HG03064 (cell line): ENCODE data around the gene SLC25A26.

Source experiments
- ATAC-seq: cut with Tn5 transposase; IDR thresholded peaks from one replicate; pipeline ENCODE4 v1.9.1; 2021; ENCODE audit warnings: low read depth; ENCODE audit not compliant: unreplicated experiment

SLC25A26 gene

DNA sequence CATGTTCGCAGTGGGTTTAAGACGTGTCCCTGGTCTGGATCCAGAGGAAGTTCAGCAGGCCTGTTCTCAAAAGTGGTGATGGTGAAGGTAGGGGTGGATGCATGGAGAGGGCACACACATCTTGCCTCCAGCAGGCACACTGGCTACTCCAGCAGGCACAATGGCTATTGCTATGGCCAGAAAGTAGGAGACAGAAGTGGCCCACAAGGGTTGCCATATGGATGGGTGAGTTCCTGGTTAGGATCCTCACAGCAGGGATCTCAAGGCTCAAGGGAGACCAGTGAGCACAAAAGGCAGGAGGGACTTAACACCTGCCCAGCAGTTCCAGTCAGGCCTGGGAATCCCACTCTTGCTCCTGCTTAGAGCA lies 172.1 kb downstream of the SLC25A26 start:
- ATAC-seq = no peak

DNA sequence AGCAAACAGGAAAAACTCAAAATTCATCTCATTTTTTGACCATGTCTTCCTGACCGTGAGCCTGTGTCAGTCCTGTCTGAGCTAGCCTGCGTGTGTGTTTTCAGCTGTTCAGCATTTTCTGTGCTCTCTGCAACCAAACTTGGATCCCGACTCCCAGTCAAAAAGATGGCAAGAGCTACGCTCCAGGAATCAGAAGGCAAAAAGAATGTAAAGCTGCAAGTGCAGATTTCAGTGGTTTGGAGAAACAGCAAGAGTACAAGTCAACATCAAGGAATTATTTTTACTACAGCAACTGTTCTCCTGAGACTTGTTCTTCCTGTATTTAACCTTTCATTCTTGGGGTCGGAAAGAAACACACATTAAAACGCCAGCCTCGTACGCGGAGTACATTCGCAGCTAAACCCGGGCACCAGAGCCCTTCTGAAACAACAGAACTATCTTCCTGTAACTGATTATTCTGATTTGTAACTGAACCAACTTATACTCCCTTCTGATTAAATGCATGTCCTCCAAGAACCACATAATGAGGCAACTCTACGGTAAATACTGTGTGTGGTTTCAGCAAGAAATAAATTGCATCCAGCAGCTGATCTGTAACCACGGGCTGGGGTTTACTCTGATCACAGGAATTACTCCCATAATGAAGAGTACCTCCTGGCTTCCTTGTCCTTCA lies 172.7 kb downstream of the SLC25A26 start:
- ATAC-seq = peak; percentile 24

DNA sequence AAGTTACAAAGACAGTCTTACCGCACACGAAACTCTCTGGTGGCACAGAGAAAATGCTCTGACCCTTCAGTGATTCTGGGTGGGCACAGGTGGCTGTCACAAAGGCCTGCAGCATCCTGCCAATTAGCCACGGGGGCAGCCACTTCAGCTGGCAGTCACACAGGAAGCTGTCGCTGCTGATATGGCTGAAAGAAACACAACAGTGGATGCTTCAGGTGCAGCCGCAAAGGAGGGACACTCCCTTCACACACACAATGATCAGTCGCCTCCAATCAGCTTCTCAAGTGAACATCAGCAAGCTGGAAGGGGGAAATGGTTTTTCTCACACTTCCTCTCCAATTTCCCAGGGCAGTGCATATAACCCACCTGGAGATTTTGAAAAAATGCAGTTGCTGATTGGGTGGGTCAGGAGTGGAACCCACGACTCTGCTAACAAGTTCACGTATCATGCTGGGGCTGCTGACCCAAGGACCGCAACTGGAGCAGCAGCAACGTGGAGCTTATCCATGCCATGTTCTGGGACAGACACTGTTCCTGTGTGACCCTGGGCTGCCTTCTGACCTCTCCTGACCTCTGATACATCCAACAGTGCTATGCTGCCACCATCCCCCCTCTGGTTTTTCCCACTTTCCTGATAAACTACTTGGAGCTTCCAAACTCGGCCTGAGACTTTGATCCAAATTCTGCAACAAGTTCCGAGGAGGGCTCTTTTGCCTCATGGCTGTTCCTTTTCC lies 173.4 kb downstream of the SLC25A26 start:
- ATAC-seq = peak; percentile 86

DNA sequence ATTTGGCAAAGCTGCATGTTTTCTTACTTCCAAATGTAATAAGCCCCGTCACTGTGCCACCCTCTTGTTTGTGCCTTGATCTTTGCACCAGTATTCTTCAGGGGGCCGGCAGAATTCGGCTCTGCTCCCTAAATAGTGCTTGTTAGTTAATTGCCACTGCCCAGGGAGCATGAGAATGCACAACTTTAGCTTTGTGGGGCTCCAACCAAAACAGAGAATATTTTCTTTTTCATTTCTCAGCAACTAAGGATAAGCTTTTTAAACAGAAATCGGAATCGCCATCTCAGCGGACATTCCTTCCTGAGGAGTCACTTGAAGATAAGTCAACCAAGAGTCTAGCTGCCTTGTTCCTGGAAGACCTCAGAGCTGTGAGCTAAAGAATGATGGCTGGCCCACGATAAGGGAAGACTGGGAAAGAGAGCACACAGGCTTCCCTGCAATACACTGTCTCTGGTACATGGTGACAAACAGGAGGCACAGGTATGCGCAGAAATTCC lies 174.0 kb downstream of the SLC25A26 start:
- ATAC-seq = no peak

DNA sequence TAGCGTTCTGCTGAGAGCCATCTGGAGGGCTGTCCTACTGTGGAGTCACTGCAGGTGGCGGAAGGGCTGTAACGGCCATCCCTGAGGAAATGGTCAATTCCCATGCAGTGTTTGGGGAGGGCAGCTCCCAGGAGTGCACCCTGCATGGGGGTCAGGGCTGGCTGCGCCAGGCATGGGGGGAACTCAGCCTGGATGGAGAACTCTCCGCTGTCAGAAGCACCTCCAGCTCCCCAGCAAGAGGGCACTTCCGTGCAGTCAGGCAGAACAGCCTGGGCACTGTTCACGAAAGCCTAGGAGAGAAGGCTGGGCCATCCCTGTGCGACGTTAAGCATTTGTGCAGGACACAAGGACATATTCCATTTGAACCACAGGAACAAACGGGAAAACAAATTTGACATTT lies 174.8 kb downstream of the SLC25A26 start:
- no peak for ATAC-seq

DNA sequence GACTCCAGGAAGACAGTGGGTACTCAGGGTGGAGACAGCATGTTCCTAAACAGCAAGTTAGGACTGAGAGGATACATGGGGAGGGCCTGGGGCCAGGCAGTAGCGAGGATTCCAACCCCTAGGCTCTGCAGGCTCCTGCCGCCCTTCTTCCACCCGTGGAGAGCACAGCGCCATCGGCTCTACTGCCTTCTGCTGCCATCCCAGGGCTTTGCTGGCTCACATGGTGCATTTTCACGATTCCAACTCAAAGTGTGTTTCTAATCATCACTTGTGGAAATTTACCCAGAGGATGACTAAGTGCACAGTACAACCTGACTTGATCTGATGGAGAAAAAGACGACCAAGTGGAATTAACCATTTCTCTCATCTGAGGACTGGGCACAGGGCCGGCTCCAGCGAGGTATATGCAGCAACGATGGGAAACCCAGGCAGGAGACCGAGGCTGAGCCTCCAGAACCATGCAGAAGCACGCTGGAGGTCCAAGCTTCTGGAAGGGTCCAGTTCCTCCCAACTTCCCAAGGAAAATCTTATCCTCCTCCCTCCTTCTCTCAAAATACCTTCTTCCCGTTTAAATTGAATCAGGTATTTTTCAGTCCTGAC lies 175.5 kb downstream of the SLC25A26 start:
- no peak for ATAC-seq

DNA sequence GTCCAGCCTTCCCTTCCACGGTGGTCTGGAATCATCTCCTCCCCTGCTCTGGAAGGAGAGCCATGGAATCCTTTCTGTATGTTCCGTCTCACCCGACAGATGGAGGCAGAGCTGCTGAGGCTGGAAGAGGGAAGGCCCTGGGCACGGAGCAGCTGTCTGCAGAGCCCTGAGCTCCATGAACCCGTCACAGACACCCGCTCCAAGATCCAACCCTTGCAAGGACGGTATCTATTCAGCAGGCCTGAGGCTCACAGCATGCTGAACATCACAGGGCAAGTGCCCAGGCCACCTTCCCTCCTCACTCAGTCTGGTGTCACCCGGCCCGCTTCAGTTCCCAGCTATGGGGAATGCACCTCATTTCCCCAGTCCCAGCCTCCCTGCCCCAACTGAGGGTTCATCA lies 176.1 kb downstream of the SLC25A26 start:
- no peak for ATAC-seq

DNA sequence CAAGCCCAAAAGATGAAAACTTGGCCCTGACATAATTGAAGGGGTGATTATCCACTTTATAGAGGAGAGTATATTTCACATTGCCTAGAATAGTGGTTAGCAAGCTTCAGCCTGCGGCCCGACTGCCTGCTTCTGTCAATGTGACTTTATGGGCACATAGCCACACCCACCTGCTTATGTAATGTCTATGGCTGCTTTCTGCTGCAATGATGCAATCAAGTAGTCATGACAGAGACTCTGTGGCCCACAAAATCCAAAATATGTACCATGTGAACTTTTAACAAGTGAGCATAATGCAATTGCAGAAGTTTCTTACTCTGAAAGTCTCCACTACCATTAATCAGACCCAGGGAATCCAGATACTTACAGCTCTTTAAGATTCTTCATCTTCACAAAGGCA lies 176.9 kb downstream of the SLC25A26 start:
- no peak for ATAC-seq

DNA sequence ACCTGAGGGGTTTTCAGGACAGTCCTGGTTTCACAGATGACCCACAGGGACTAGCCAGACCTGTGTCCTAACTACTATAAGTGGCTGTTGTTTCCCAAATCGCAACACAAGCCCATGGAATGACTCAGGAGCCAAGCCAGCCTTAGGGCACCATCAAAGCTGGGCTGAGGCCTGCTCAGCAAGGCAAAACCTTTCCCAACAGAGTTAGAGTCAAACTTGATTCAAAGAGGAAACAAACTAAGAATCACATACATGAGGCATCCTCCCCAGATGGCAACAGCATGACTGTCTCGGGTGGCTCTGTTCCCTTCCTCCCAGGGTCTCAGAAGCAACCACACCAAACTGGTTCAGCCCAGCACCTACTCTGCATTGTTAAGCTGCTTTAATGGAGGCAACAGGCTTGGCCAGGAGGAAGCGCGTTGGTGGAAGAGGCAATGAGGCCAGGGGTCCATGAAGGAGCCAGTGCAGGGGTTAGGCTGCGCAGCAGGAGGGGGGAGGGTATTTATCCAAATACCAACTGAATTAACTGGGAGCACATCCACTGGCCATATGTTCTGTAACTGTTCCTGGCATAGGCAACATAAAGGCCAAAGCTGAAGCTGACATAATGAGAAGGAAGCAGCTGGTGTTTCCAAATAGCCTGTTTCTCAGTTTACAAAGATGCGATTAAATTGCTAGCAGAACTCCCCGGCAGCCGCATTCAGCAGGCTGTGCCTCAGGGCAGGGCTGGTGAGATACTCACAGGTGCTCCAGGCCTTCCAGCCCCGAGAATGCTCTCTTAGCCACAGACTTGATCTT lies 177.6 kb downstream of the SLC25A26 start:
- ATAC-seq = no peak

DNA sequence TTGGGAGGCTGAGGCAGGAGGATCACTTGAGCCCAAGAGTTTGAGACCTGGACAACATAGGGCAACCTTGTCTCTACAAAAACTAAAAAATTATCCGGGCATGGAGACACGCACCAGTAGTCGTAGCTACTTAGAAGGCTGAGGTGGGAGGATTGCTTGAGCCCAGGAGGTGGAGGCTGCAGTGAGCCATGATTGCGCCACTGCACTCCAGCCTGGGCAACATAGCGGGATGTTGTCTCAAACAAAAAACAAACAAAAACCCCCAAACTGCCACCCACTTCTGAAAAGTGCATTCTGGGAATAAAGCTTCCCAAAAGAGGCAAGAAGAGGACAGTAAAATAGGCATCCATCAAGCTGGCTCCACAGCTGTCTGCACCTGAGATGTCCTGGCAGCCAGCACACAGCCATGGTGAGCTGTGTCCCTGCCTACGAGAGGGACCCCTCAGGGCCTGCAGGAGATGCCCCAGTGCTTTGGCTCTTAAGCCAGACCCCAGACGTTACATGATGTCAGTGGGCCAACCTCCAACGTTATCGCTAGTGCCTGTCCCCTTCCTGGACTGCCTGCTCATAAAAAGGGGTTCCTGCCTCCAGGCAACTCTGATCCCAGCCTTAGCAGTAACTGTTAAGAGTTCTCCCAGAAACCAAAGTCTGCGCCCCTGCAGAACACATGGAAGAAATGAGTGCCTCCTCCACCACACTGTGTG lies 178.9 kb downstream of the SLC25A26 start:
- no peak for ATAC-seq

DNA sequence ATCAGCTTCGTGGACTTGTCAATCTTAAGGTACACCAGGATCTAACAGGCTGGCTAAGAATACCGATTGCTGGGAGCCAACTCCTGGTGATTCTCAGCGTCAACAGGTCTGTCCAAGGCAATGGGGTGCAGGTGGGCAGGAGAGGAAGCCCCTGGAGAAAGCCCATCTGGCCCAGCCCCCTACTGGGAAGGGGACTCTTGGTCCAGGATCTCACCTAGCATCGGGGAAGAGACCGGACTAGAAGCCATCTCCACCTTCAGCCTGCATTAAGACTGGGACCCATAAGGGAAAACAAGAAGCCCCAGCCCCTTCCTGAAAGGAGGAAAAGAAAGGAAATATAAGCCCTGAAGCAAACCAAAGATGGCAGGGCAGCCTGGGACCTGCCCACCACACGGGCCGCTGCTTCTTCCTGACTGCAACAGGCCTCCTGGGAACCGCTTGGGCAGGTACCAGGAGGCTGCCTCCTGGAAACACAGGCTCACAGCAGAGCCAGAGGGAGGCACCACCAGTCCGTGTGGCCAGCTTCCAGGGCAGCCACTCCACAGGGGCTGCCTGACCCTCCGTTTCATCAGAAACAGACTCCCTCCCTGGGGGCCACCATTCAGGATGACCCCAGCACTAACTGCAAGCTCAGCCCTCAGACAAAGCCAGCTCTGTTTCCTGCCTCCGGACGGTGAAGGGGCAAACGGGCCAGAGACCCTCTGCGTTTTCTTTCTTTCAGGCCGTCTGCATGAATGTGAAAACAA lies 179.8 kb downstream of the SLC25A26 start:
- no peak for ATAC-seq

DNA sequence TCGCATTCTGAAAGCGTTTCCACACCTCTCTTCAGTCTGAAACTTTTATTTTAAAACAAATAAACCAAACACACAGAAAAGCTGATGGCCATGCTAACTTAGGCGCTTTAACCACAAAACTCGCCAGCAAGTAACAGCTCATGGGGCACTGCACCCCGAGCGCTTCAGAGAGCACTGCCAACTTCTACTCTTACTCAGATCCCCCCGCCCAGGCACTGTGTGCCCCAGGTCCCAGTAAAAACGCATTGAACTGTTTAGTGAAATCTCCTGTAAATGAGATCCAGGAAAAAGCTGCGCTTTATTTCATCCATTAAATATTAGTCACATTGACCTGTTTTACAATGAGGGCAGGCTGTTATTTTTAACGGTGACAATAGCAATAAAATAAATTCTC lies 180.4 kb downstream of the SLC25A26 start:
- ATAC-seq = no peak

DNA sequence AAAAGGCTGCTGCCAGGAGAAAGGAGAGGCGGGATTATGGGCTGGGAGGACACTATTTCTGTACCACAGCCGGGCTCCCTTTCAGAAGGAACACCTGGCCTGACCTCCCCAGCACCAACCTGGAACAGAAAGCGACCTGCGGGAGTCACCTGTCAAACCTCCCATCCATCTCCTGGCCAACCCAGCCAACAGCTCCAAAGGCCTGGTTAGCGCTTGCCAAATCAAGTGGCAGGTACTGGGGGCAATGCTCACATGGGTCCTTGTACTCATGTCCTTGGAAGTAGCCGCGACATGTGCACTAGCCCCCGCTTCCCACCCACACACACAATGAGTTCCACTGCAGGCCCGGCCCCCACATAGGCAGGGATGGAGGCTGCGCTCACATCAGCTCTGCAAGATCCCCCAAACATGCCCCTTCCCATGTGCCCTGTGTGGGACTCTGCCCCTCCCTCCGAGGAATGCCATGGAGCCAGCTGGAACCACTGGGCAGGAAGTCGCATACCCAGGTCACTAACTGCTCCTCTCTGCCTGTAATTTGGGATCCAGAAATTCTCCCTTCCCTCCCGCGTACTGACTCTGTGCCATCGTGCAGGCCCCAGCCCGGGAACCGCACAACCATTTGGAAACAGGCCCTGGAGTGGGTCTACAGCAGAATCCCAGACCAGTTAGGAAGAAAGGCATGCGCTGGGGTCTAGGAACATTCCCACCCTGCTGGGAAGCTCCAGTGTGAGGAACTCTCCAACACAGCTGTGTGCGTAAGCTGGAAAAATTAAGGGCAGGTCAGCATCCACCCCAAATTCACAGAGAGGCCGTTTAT lies 181.1 kb downstream of the SLC25A26 start:
- ATAC-seq = no peak

DNA sequence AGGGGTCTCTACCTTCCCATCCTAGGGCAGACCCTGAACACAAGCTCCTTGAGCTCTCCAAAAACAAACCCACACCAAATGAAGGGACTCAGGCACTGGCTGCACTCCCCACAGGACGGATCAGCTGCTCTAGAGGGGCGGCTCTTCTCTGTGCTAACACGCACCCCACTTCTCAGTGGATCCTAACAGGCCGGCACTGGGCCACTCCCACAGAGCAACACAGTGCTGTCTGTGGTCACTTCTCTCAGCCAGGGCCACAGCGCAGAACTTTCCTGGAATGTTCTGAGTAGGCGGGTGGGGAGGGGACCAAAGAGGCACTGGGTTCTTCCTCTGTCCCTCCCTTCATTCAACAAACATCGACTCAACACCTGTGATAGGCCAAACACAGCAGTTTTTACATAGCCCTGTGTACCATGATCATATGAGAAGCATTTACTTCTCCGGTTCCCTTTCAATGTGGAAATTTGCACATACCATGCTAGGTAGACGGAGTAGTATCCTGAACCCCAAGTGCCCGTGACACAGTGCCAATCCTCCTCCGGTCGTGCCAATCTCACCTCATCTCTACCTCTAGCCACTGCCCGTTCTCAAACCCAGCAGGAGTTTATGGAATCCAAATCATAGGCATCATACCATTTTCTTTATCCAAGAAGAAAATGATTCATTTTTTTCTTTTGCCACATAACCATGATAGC lies 181.9 kb downstream of the SLC25A26 start:
- no peak for ATAC-seq

DNA sequence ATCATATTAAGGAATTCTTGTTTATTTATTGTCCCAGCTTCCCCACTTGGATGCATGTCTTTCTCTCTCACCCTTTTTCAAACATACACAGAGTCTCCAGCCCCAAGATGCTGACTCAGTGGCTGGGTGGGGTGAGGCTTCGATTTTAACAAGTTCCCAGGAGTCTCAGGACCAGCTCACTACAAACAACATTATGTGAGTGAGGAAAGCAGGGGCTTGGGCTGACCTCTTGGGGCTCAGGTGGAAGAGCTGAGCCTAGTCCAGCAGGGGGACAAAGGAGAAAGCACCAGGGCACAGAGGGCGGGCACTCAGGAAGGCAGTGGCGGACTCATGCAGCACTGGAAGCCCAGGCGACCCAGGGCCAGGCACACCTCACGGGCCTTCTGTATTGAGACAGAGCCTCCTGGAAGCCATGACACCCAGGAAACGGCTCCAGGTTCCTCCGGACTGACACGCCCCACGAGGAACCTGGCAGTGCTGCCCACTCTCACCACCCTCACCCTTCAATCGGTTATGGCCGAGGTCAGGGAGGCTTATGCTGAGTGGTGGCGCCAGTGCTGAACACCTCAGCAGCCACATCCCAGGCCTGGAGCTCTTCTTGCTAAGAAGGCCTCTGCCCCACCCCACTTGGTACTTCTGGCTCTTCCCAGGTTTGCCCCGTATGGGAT lies 182.7 kb downstream of the SLC25A26 start:
- ATAC-seq = no peak

DNA sequence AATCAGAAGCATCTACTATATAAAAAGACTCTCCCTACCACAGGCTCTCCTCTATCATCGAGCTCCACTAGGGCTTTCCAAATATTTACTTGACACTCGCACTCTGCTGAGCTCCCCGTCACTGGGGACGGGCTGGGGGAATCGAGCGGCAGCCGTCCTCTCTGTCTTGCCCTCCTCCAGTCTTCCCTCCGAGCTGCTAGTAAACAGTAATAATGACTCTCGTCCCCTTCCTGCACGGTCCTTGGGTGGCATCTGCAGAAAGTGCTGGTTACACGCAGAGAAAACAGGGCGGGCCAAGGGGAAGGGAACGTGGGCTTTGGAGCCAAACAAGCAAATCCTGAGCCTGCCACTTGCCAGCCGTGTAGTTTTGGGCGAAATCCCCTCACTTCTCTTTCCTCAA lies 183.4 kb downstream of the SLC25A26 start:
- ATAC-seq = no peak

DNA sequence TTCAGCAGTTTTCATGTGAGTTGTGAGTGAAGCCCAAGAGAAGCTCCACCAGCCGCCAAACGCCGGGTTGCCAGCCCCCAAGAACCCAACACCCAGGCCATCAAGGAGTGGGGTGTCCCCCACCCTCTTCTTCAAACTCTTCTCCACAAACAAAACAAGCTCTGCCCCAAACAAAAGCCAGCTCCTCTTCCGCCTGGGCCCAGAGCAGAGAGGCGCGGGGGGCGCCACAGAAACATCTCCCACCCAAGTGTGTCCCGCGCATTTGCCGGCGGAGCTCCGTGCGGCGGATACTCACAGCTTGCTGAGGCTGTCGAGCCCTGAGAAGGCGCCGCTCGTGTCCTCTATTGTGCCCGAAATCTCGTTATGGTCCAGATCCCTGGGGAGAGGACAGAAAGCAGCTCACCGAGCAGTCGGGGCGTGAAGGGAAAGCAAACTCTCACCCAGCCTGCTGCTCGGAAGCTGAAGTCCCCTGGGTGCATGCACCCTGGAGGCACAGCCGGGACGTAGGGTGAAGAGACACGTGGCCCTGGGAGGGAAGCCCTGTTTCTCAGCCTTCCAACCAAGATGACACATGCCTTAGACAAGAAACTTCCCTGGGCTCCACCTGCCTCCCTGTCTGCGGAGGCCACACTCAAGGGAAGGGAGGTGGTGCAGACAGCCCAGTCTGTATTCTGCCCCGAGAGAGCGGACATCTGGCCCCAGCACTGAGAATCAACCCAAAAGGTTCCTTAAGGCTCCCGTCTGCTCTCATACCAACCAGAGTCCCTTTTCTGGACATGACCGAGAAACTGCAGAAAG lies 184.3 kb downstream of the SLC25A26 start:
- ATAC-seq = no peak
